K562 (cell line): ENCODE results near the gene KRTAP5-6. TPM values are rescaled to one million over a fixed set of nuclear protein-coding genes. Genes with fewer than 3 reads are reported as not detected.

Experiments used
- ATAC-seq: fragments of 200-7000 bp; cut with Tn5 transposase; 3 replicates; pipeline ENCODE4 v1.9.1; 2020; ENCODE audit warnings: moderate library complexity
- BruUV-seq: library from RNA; stranded (reverse); fragments of 400-500 nt; replicated peaks from 2 replicates; lab custom pipeline; 2021; lab: Mats Ljungman, UMichigan
- CTCF ChIA-PET: fragments of 300-600 bp; formaldehyde crosslinking; extraction: SDS; loops from one replicate; lab custom pipeline; 2021; ENCODE audit warnings: low intra/inter-chr PET ratio; lab: Yijun Ruan, JAX
- POLR2A ChIA-PET: fragments of 300-600, 350-650 bp; sonication (Branson Sonifier 250); formaldehyde crosslinking; extraction: SDS; loops from one replicate; lab custom pipeline; 2021; ENCODE audit warnings: antibody characterized with exemption, inconsistent platforms; lab: Yijun Ruan, JAX
- DNase-seq, 4 experiments: peaks; one replicate each; pipeline versions ENCODE4 v3.0.0 to v3.0.0-alpha.2; 2011 to 2018; ENCODE audit warnings: low spot score in 3 of 4, mixed read lengths in 3 of 4; ENCODE audit errors: extremely low read depth in 1 of 4
- FAIRE-seq: peaks from 2 replicates; lab custom pipeline; 2011; peaks lifted over from hg19 to GRCh38; lab: Jason Lieb, UNC
- H2AFZ ChIP-seq: 2 replicates; pipeline ENCODE4 v1.6.0; 2011; ENCODE audit warnings: low read depth, low read length, control low read depth, inconsistent platforms
- H3K27ac ChIP-seq: fragments of 200-600 bp; 3 replicates; pipeline ENCODE4 v1.8.0; 2011; ENCODE audit warnings: low read depth, mild to moderate bottlenecking, control low read depth, inconsistent platforms, low read length, moderate library complexity, mixed read lengths; ENCODE audit errors: extremely low read depth
- H3K27me3 ChIP-seq, 2 experiments: fragments of 300-600 bp in 1 of 2; 2 replicates in 1 of 2; 3 replicates in 1 of 2; pipeline versions ENCODE4 v1.6.0 to v1.8.0; 2011; ENCODE audit warnings: inconsistent platforms in 2 of 2, low read length in 2 of 2, mild to moderate bottlenecking in 1 of 2, mixed read lengths in 1 of 2, moderate library complexity in 1 of 2; ENCODE audit not compliant: control insufficient read depth in 2 of 2, insufficient read depth in 2 of 2
- H3K36me3 ChIP-seq: fragments of 300-600 bp; 3 replicates; pipeline ENCODE4 v1.8.0; 2011; ENCODE audit warnings: mild to moderate bottlenecking, low read length, inconsistent platforms; ENCODE audit not compliant: control insufficient read depth, insufficient read depth
- H3K4me1 ChIP-seq, 2 experiments: fragments of 200-600 bp in 1 of 2; replicated peaks in 1 of 2; 2 replicates in 1 of 2; 3 replicates in 1 of 2; pipeline versions ENCODE4 v1.5.1 to v1.8.0; 2011; ENCODE audit warnings: inconsistent platforms in 2 of 2, low read length in 2 of 2, mild to moderate bottlenecking in 1 of 2, mixed read lengths in 1 of 2, moderate library complexity in 1 of 2; ENCODE audit not compliant: control insufficient read depth in 2 of 2, insufficient read depth in 2 of 2
- H3K4me2 ChIP-seq: 2 replicates; pipeline ENCODE4 v1.6.1; 2011; ENCODE audit warnings: low read length, control low read depth, inconsistent platforms, mixed read lengths; ENCODE audit not compliant: insufficient read depth
- H3K4me3 ChIP-seq: fragments of 200-600 bp; sonication (generic), shearing (Covaris generic); 2 replicates; pipeline ENCODE4 v1.5.1; 2016; ENCODE audit warnings: control low read depth, inconsistent platforms
- H3K79me2 ChIP-seq: fragments of 200-600 bp; 3 replicates; pipeline ENCODE4 v1.8.0; 2011; ENCODE audit warnings: low read length, inconsistent platforms; ENCODE audit not compliant: control insufficient read depth, insufficient read depth
- H3K9ac ChIP-seq, 2 experiments: 2 replicates each; pipeline versions ENCODE4 v1.6.0 to v1.6.1; 2011; ENCODE audit warnings: low read depth in 2 of 2, low read length in 2 of 2, control low read depth in 1 of 2, inconsistent platforms in 1 of 2, mild to moderate bottlenecking in 1 of 2, mixed read lengths in 1 of 2; ENCODE audit not compliant: insufficient read depth in 1 of 2
- H3K9me1 ChIP-seq: one replicate; pipeline ENCODE4 v1.6.0; 2011; ENCODE audit warnings: inconsistent platforms, mild to moderate bottlenecking, low read length, moderate library complexity; ENCODE audit not compliant: control insufficient read depth, insufficient read depth
- H3K9me3 ChIP-seq: replicated peaks from 2 replicates; pipeline ENCODE4 v1.5.1; 2011; ENCODE audit warnings: low read depth, low read length, inconsistent platforms; ENCODE audit not compliant: control insufficient read depth, insufficient read depth
- H4K20me1 ChIP-seq: replicated peaks from 2 replicates; pipeline ENCODE4 v1.6.1; 2011; ENCODE audit warnings: low read length, inconsistent platforms, mixed read lengths; ENCODE audit not compliant: control insufficient read depth, insufficient read depth
- GMEB1 ChIP-seq: fragments of 250-450 bp; sonication (Bioruptor Pico); IDR thresholded peaks from 2 replicates; pipeline ENCODE4 v1.4.0; 2020; ENCODE audit warnings: mild to moderate bottlenecking
- PHB2 ChIP-seq: fragments of 450-650 bp; IDR thresholded peaks from 2 replicates; pipeline ENCODE4 v1.6.1; 2017; ENCODE audit warnings: low read depth
- POLR3A ChIP-seq: IDR thresholded peaks from 2 replicates; pipeline ENCODE4 v1.6.1; 2011; ENCODE audit warnings: borderline replicate concordance, mild to moderate bottlenecking, moderate library complexity; ENCODE audit not compliant: insufficient read length, insufficient read depth; ENCODE audit errors: extremely low read depth
- RUNX1 ChIP-seq: sonication (generic); IDR thresholded peaks from 2 replicates; pipeline ENCODE4 v1.6.1; 2016; ENCODE audit warnings: antibody characterized with exemption, low read depth
- WGBS: fragments of 100-300 bp; shearing (Covaris generic); methylation state at CpG from one replicate; pipeline ENCODE4 v1.1.6; 2016; ENCODE audit warnings: low coverage, mixed read lengths; ENCODE audit not compliant: insufficient coverage; ENCODE audit errors: missing lambda C conversion rate; 5-methylcytosine and 5-hydroxymethylcytosine counted together
- in situ Hi-C: fragments of 300-500 bp; cut with MboI; formaldehyde crosslinking; loops from 4 replicates; pipeline ENCODE4 v1.15.0; 2018; ENCODE audit warnings: inconsistent platforms, mixed read lengths
- intact Hi-C: fragments of 100-400 bp; cut with micrococcal nuclease; formaldehyde crosslinking; loops from 2 replicates; pipeline ENCODE4 v1.14.2; 2022
- polyA plus RNA-seq, 8 experiments: library from polyadenylated mRNA; depleted of rRNA in 4 of 8; stranded (reverse) in 5 of 8; unstranded in 3 of 8; fragments of >200 nt; fragmentation: Nextera tagmentation in 2 of 8; fragmentation: Illumina TruSeq in 1 of 8; extraction: Ambion mirVana in 2 of 8; extraction: Trizol in 1 of 8; gene quantifications; 2 replicates each; pipeline versions ENCODE4 v1.2.1 to v1.2.3, GENCODE V29; 2011 to 2014; ENCODE audit warnings: inconsistent platforms in 1 of 8, missing spikeins in 1 of 8
- total RNA-seq, 7 experiments: library from RNA; depleted of rRNA in 6 of 7; stranded (reverse); fragments of >200 nt in 6 of 7; fragmentation: Illumina TruSeq in 2 of 7; extraction: Trizol in 2 of 7; gene quantifications; 2 replicates each; pipeline versions ENCODE4 v1.2.1 to v1.2.3, GENCODE V29; 2011 to 2021; ENCODE audit warnings: low replicate concordance in 1 of 7

Gene KRTAP5-6
- total and polyA plus RNA-seq, 9 of the 15 experiments (the other 6 are each of a cell fraction or from before 2014, with no cell fraction given), result not detected

GRCh38 chr11:1650918-1651262 lies 46.1 kb upstream of the KRTAP5-6 start:
- H4K20me1 ChIP-seq, result peaks cover 17% of the 10 kb centered on the region
- no peak overlapping the region for H3K4me3 ChIP-seq
- H3K9me1 ChIP-seq, result no peaks in the 10 kb centered on the region
- no peaks in the 10 kb centered on the region for H3K9me3 ChIP-seq
- no peak overlapping the region for H2AFZ ChIP-seq
- POLR2A ChIA-PET, result no interaction called here
- TF ChIP-seq POLR3A (no peak), PHB2 (no peak), GMEB1 (no peak), RUNX1 (no peak)
- CTCF ChIA-PET, result interaction anchor here (0.6 kb wide), 1 partner anchor 349 kb away, joined by 3 read pairs; no protein-coding TSS in a partner anchor
- H3K9ac ChIP-seq, result no peak overlapping the region
- DNase-seq (no peak), FAIRE-seq (no peak), ATAC-seq (no peak)
- no peaks in the 10 kb centered on the region for H3K36me3 ChIP-seq
- H3K27ac ChIP-seq, result no peak overlapping the region
- peaks cover 0 to 15% of the 10 kb centered on the region in 2 experiments; a peak in 2 of 5 replicates for H3K4me1 ChIP-seq
- peaks cover 31 to 84% of the 10 kb centered on the region in 2 experiments for H3K27me3 ChIP-seq
- WGBS, result 0% methylated on average over 5 of the region's 5 CpGs
- intact Hi-C loops, result loop anchor here (5.0 kb wide), 1 partner anchor 41 kb away; no protein-coding TSS in a partner anchor
- H3K79me2 ChIP-seq, result no peaks in the 10 kb centered on the region
- H3K4me2 ChIP-seq, result no peak overlapping the region
- BruUV-seq, result no TSS peak
- in situ Hi-C loops, result no loop called here
